Measurements from ENCODE around the gene ECSIT.

DNA sequence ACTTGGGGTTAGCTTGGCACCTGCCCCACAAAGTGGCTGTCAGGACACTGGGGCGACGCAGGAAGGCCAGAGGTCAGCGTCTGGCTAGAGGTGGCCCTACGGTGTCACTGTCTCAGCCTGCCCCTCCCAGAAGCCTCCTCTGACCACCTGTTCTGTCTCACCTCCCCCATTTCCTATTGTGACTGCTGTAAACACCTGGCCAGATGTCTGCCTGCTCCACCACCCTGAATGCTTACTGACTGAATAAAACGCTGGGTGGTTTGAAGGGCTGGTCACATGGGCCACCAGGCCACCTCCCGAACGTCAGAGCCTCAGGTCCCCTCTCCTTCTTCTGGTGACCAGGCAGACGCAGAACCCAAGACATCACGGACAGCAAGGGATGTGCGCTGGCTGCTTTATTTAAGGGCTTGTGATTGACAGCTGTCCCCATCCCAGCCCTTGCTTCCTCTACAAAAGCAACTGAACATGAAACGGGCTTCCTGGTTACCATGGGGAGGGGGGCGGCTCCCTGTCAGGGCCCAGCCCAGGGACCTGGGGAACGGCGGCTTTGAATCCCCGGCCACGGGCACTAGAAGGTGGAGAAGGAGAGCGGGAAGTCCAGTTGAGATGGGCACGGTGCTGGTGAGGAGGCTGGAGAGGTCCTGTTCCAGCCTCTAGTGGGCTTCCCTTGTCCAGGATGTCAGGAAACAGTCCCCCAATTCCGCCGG is 23.9 kb upstream of the ECSIT start:
- TF ChIP-seq GATA2 (IDR thresholded peaks at IDR 0.05; ENCODE audit: low read depth, low read length) = no peak
- TF ChIP-seq GATA3 (IDR thresholded peaks at IDR 0.05; ENCODE audit: low read depth, low read length) = no peak
